Aorta (tissue), 4 donors: ENCODE data around the gene CEACAM1. TPM values are rescaled to one million over a fixed set of nuclear protein-coding genes. Genes with fewer than 3 reads are reported as not detected.

Experiments used
- polyA plus RNA-seq, 2 donors: library from polyadenylated mRNA; stranded (reverse); fragments of 200-250 nt; gene quantifications; one replicate each; pipeline ENCODE4 v1.2.3, GENCODE V29; 2013
- total RNA-seq, 2 donors: library from RNA; stranded (reverse); fragmentation: NEBNext Ultra II Directional; extraction: Animal tissue kit (Norgen Biotek cat#: 25700); gene quantifications; one replicate each; pipeline ENCODE4 v1.2.1, GENCODE V29; 2021
- donor health status: healthy with polysubstance abuse.
- donor health status: Bipolar disorder and iron deficiency.
- donor health status: DM: no; HTN: no; CAD: no.
- donor health status: DM: yes; HTN: yes; CAD: no.

CEACAM1 gene
- total and polyA plus RNA-seq, 4 donors = 0.79 to 5.6 (median 5.1) TPM

Other genes starting within 250 kb of the CEACAM1 start
- under 1 TPM; 0.23 to 0.45 TPM for gene PRR19, start 226.3 kb downstream of the CEACAM1 start, total RNA-seq
- gene PRR19, start 226.3 kb downstream of the CEACAM1 start, polyA plus RNA-seq = not detected
- gene PAFAH1B3, start 225.9 kb downstream of the CEACAM1 start, total RNA-seq = 1 to 10 TPM; 4.8 to 9.3 TPM
- 1 to 10 TPM; 2.3 to 8.4 TPM for gene PAFAH1B3, start 225.9 kb downstream of the CEACAM1 start, polyA plus RNA-seq
- gene TMEM145, start 215.2 kb downstream of the CEACAM1 start, total RNA-seq = not detected
- gene TMEM145, start 215.2 kb downstream of the CEACAM1 start, polyA plus RNA-seq = not detected
- gene MEGF8, start 202.8 kb downstream of the CEACAM1 start, total RNA-seq = 10 to 100 TPM; 17.5 to 26.4 TPM
- 1 to 10 TPM; 5.9 to 7.2 TPM for gene MEGF8, start 202.8 kb downstream of the CEACAM1 start, polyA plus RNA-seq
- 1 to 10 TPM in 1 of 2 donors, not detected in 1; 1.1 TPM for gene CNFN, start 138.2 kb downstream of the CEACAM1 start, total RNA-seq
- gene CNFN, start 138.2 kb downstream of the CEACAM1 start, polyA plus RNA-seq = 1 to 10 TPM in 1 of 2 donors, under 1 TPM in 1; 0.51 to 3.0 TPM
- 10 to 100 TPM in 1 of 2 donors, 1 to 10 TPM in 1; 7.4 to 12.1 TPM for gene LIPE, start 101.1 kb downstream of the CEACAM1 start, total RNA-seq
- gene LIPE, start 101.1 kb downstream of the CEACAM1 start, polyA plus RNA-seq = 1 to 10 TPM; 1.4 to 3.6 TPM
- not detected for gene CXCL17, start 85.5 kb downstream of the CEACAM1 start, total RNA-seq
- under 1 TPM; 0.08 to 0.38 TPM for gene CXCL17, start 85.5 kb downstream of the CEACAM1 start, polyA plus RNA-seq
- gene CEACAM8, start 66.4 kb upstream of the CEACAM1 start, total RNA-seq = under 1 TPM in 1 of 2 donors, not detected in 1; 0.19 TPM
- under 1 TPM in 1 of 2 donors, not detected in 1; 0.50 TPM for gene CEACAM8, start 66.4 kb upstream of the CEACAM1 start, polyA plus RNA-seq
- not detected for gene PSG3, start 212.0 kb upstream of the CEACAM1 start, total RNA-seq
- gene PSG3, start 212.0 kb upstream of the CEACAM1 start, polyA plus RNA-seq = not detected
- gene PSG8, start 237.2 kb upstream of the CEACAM1 start, total RNA-seq = not detected
- gene PSG8, start 237.2 kb upstream of the CEACAM1 start, polyA plus RNA-seq = not detected